ENCODE data around the gene SLC22A31. TPM values are rescaled to one million over a fixed set of nuclear protein-coding genes. Genes with fewer than 3 reads are reported as not detected.

Gene SLC22A31
- total and polyA plus RNA-seq, 4 donors = 25.2 to 285 (median 153) TPM

- H3K27me3 ChIP-seq (ENCODE audit: control insufficient read depth in 3 of 3, insufficient read depth in 3 of 3, low read length in 2 of 3) = peaks cover 6 to 34% (median 33%) of the 10 kb centered on the region in 3 donors
- H3K4me1 ChIP-seq (ENCODE audit: control insufficient read depth in 5 of 5, insufficient read depth in 5 of 5, low read length in 5 of 5) = peaks cover 0 to 6% (median 0%) of the 10 kb centered on the region in 5 donors
- H3K9me3 ChIP-seq (ENCODE audit: control insufficient read depth in 4 of 4, insufficient read depth in 3 of 4, low read length in 3 of 4) = peaks cover 0 to 2% (median 0%) of the 10 kb centered on the region in 4 donors
- no peak for TF ChIP-seq CTCF (IDR thresholded peaks at IDR 0.05; ENCODE audit: control extremely low read depth, extremely low read depth)
- no peak overlapping the region for H3K9ac ChIP-seq (ENCODE audit: insufficient read depth in 1 of 2, low read length in 2 of 2)
- DNase-seq (no peak), ATAC-seq (ENCODE audit: insufficient read depth, low FRiP score) (no peak)
- peak overlapping the region in 1 of 2 donors; percentile 85 for H3K27ac ChIP-seq (ENCODE audit: low read depth in 1 of 2, low read length in 1 of 2)
- 76 to 78% methylated on average over 21 to 22 of the region's 22 CpGs for WGBS, 2 donors
- no peak overlapping the region for H3K4me3 ChIP-seq
- H3K36me3 ChIP-seq (ENCODE audit: control insufficient read depth in 4 of 4, insufficient read depth in 4 of 4, low read length in 4 of 4) = peaks cover 0 to 1% (median 0%) of the 10 kb centered on the region in 4 donors
Observed at GRCh38 chr16:89199241-89200123, 855 bp downstream of the SLC22A31 start.

GRCh38 chr16:89198417-89199240 lies 1.7 kb downstream of the SLC22A31 start:
- Histone ChIP-seq H3K27ac (ENCODE audit: low read depth in 1 of 2, low read length in 1 of 2) (no peak overlapping the region), H3K9me3 (ENCODE audit: control insufficient read depth in 4 of 4, insufficient read depth in 3 of 4, low read length in 3 of 4) (peaks cover 0 to 2% (median 0%) of the 10 kb centered on the region in 4 donors), H3K4me1 (ENCODE audit: control insufficient read depth in 5 of 5, insufficient read depth in 5 of 5, low read length in 5 of 5) (peaks cover 0 to 6% (median 0%) of the 10 kb centered on the region in 5 donors), H3K4me3 (no peak overlapping the region), H3K27me3 (ENCODE audit: control insufficient read depth in 3 of 3, insufficient read depth in 3 of 3, low read length in 2 of 3) (peaks cover 6 to 28% (median 25%) of the 10 kb centered on the region in 3 donors), H3K36me3 (ENCODE audit: control insufficient read depth in 4 of 4, insufficient read depth in 4 of 4, low read length in 4 of 4) (peaks cover 0 to 1% (median 0%) of the 10 kb centered on the region in 4 donors), H3K9ac (ENCODE audit: insufficient read depth in 1 of 2, low read length in 2 of 2) (no peak overlapping the region)
- WGBS, 2 donors = 88 to 91% methylated on average over 27 to 28 of the region's 28 CpGs
- DNase-seq (no peak), ATAC-seq (ENCODE audit: insufficient read depth, low FRiP score) (no peak)
- no peak for TF ChIP-seq CTCF (IDR thresholded peaks at IDR 0.05; ENCODE audit: control extremely low read depth, extremely low read depth)

- no peak overlapping the region for H3K27ac ChIP-seq (ENCODE audit: low read depth in 1 of 2, low read length in 1 of 2)
- peaks cover 0 to 1% (median 0%) of the 10 kb centered on the region in 4 donors for H3K9me3 ChIP-seq (ENCODE audit: control insufficient read depth in 4 of 4, insufficient read depth in 3 of 4, low read length in 3 of 4)
- DNase-seq (no peak), ATAC-seq (ENCODE audit: insufficient read depth, low FRiP score) (no peak)
- no peak overlapping the region for H3K9ac ChIP-seq (ENCODE audit: insufficient read depth in 1 of 2, low read length in 2 of 2)
- peaks cover 6 to 20% (median 17%) of the 10 kb centered on the region in 3 donors for H3K27me3 ChIP-seq (ENCODE audit: control insufficient read depth in 3 of 3, insufficient read depth in 3 of 3, low read length in 2 of 3)
- no peak overlapping the region for H3K4me3 ChIP-seq
- no peak for TF ChIP-seq CTCF (IDR thresholded peaks at IDR 0.05; ENCODE audit: control extremely low read depth, extremely low read depth)
- H3K36me3 ChIP-seq (ENCODE audit: control insufficient read depth in 4 of 4, insufficient read depth in 4 of 4, low read length in 4 of 4) = peaks cover 0 to 1% (median 0%) of the 10 kb centered on the region in 4 donors
- 89 to 95% methylated on average over 25 to 26 of the region's 26 CpGs for WGBS, 2 donors
- H3K4me1 ChIP-seq (ENCODE audit: control insufficient read depth in 5 of 5, insufficient read depth in 5 of 5, low read length in 5 of 5) = peaks cover 0 to 6% (median 0%) of the 10 kb centered on the region in 5 donors
Observed at GRCh38 chr16:89197633-89198416, 2.5 kb downstream of the SLC22A31 start.
